Sciatic nerve (tissue), 2 donors: ENCODE data around the gene ZNF512. TPM values are rescaled to one million over a fixed set of nuclear protein-coding genes. Genes with fewer than 3 reads are reported as not detected.
"Not testable (repeated sequence)": the region's sequence is repeated elsewhere in the genome, so short reads cannot be mapped to it uniquely, and the experiment has no call there.

Source experiments
- ATAC-seq: fragments of 200-7000 bp; cut with Tn5 transposase; one replicate; pipeline ENCODE4 v1.9.1; 2020; ENCODE audit warnings: mild to moderate bottlenecking, moderate library complexity
- DNase-seq: peaks from one replicate; pipeline ENCODE4 v3.0.0-alpha.2; 2020; ENCODE audit warnings: low spot score
- intact Hi-C: fragments of 100-400 bp; cut with DNase I; formaldehyde crosslinking; loops from one replicate; pipeline ENCODE4 v1.14.2; 2022
- total RNA-seq: library from RNA; stranded (reverse); fragmentation: NEBNext Ultra II Directional; extraction: Animal tissue kit (Norgen Biotek cat#: 25700); gene quantifications from one replicate; pipeline ENCODE4 v1.2.1, GENCODE V29; 2021
- donor health status: DM: no; HTN: no; CAD: no.
- donor health status: DM: no; HTN: no; CAD: no.

The ZNF512 gene
- total RNA-seq, 1 donor from 2014 or later: 46.1 TPM

DNA sequence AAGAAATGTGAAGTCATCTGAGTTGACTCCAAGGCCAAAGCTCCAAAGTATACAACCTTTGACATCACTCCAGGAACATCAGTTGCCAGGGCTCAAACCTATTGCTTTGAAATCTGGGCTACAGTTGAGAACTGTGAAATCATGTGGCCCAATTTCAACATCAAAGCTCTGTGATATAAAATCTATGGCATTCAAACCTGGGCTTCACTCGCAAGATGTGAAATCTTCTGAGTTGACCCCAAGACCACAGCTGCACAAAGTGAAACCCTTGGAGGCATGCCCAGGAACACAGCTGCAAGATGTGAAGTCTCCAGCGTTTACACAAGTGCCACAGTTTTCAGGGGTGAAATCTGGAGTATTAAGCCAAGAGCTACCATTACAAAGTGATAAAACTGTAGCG lies 9.4 kb upstream of the ZNF512 start:
- intact Hi-C loops: no loop called here
- DNase-seq (no peak), ATAC-seq (no peak)

DNA sequence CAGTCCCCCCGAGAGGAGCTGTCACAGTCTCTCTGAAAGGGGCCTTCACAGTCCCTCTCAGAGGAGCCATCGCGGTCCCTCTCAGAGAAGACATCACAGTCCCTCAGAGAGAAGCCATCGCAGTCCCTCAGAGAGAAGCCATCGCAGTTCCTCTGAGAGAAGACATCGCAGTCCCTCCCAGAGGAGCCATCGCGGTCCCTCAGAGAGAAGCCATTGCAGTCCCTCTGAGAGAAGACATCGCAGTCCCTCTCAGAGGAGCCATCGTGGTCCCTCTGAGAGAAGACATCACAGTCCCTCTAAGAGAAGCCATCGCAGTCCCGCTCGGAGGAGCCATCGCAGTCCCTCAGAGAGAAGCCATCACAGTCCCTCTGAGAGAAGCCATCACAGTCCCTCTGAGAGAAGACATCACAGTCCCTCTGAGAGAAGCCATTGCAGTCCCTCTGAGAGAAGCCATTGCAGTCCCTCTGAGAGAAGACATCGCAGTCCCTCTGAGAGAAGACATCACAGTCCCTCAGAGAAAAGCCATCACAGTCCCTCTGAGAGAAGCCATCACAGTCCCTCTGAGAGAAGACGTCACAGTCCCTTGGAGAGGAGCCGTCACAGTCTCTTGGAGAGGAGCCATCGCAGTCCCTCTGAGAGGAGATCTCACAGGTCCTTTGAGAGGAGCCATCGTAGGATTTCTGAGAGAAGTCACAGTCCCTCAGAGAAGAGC lies 1.3 kb upstream of the ZNF512 start:
- intact Hi-C loops: no loop called here
- DNase-seq: no peak
- no peak for ATAC-seq

DNA sequence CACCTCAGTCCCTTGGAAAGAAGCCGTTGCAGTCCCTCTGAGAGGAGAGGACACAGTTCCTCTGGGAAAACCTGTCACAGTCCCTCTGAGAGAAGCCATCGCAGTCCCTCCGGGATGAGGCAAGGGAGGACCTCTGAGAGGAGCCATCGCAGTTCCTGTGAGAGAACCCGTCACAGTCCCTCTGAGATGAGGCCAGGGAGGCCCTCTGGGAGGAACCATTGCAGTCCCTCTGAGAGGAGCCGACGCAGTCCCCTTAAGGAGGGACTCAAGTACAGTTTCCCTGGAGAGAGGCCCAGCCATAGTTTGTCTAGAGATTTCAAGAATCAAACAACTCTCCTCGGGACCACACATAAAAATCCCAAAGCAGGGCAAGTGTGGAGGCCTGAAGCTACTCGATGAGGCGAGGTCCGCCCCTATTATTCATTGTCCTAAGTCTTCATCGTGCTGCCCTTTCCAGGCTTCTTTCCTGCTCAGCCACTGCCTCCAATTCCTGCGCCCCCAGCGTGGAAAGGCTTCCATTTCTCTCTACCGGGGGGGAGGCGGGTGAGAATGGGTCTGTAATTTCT lies 630 bp upstream of the ZNF512 start:
- intact Hi-C loops: no loop called here
- no peak for DNase-seq
- ATAC-seq: peak; percentile 25

DNA sequence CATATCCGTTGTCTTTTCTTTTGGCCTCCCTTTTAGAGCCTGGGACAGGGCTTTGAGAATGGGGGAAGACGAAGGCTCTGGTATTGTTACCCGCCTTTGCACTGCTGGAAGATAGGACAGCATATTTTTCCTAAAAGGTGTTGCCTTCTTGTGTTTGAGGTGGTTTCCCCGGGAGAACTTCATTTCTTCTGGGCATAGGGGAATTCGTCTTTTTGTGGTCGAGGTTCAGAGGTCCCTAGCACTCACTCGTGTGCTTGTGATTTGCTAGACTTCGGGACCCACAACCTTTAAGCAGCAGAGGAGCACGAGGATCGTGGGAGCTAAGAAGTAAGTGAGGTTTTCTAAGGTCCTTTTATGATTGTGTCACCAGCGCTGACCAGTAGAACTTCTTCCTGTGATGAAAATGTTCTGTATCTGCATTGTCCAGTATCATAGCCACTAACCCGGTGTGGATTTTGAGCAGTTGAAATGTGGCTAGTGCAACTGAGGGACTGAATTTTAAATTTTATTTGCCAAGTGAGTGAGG lies 611 bp downstream of the ZNF512 start:
- ATAC-seq (no peak), DNase-seq (no peak)
- intact Hi-C loops: no loop called here

DNA sequence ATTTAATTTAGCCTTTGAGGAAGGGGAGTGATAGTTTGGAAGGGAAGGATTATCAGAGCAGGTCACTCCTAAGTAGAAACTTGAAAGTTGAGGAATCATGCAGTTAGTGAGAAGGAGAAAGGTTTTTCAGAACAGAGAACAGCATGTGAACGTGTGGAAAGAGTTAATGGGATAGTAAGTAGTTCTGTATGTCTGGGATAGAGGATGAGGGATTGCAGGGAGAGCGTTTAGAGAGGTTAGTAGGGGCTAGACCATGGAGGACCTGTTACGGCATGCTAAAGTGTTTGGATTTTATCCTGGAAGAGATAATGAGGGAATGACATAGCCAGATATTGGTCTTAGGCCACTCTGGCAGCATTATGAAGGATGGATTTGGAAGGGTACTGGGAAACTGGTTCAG lies 1.8 kb downstream of the ZNF512 start:
- ATAC-seq (no peak), DNase-seq (no peak)
- intact Hi-C loops: no loop called here

DNA sequence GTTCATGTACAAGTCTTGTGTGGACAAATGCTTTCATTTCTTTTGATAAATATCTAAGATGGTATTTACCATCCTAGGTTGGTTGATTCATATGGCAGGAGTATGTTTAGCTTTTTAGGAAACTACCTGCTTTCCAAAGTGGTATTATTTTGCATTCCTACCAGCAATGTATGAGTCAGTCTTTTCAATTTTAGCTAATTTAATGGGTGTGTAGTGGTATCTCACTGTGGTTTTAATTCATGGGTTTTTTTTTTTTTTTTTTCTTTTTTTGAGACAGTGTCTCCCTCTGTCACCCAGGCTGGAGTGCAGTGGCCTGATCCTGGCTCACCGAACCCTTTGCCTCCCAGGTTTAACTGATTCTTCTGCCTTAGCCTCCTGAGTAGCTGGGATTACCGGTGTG lies 4.2 kb downstream of the ZNF512 start:
- no peak for DNase-seq
- intact Hi-C loops: no loop called here
- no peak for ATAC-seq

DNA sequence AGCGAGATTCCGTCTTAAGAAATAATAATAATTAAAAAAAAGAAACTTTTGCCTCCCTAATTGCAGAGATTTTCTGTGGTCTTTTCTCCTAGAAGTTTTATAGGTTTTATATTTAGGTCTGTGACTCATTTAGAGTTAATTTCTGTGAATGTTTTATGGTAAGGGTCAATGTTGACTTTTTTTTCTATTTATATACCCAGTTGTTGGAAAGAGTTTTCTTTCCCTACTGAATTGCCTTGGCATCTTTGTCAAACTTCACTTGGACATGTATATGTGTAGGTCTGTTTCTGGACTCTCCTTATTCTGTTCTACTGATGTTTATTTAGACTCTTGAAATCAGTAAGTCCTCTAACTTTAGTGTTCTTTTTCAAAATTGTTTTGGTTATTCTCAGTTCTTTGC lies 5.5 kb downstream of the ZNF512 start:
- no peak for ATAC-seq
- intact Hi-C loops: no loop called here
- DNase-seq: no peak

DNA sequence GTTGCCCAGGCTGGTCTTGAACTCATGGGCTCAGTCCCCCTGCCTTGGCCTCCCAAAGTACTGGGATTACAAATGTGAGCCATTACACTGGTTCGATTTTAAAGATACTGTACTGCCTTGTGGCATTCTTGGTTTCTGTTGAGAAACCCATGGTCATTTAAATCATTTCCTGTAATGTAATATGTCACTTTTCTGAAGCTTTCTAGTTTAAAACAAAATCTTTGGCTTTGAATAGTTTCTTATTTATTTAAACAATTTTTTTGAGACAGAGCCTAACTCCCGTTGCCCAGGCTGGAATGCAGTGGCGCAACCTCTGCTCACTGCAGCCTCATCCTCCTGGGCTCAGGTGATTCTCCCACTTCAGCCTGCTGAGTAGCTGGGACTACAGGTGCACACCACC lies 8.9 kb downstream of the ZNF512 start:
- intact Hi-C loops: no loop called here
- no peak for DNase-seq
- ATAC-seq: no peak

DNA sequence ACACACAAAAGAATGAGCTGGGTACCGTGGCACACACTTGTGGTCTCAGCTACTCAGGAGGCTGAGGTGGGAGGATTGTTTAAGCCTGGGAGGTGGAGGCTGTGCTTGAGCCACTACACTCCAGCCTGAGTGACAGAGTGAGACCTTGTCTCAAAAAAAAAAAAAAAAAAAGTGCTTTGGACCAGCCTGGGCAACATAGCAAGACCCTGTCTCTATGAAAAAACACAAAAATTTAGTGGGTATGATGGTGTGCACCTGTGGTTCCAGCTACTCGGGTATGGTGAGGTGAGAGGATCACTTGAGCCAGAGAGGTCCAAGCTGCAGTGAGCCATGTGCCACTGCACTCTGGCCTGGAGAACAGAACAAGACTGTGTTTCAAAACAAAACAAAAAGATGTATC lies 10.4 kb downstream of the ZNF512 start:
- ATAC-seq (no peak), DNase-seq (no peak)
- intact Hi-C loops: no loop called here

DNA sequence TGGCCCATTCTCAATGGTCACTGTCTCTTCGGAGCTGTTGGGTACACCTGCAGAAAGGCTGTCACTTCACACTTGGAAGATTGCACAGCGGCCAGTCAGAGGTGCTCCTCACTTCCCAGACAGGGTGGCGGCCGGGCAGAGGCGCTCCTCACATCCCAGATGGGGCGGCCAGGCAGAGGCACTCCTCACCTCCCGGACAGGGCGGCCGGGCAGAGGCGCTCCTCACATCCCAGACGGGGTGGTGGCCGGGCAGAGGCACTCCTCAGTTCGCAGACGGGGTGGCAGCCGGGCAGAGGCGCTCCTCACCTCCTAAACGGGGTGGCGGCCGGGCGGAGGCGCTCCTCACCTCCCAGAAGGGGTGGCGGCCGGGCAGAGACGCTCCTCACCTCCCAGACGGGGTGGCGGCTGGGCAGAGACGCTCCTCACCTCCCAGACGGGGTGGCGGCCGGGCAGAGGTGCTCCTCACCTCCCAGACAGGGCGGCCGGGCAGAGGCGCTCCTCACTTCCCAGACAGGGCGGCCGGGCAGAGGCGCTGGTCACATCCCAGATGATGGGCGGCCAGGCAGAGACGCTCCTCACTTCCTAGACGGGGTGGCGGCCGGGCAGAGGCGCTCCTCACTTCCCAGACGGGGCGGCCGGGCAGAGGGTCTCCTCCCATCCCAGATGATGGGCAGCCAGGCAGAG lies 11.3 kb downstream of the ZNF512 start:
- ATAC-seq, DNase-seq, intact Hi-C loops: not testable (repeated sequence)

DNA sequence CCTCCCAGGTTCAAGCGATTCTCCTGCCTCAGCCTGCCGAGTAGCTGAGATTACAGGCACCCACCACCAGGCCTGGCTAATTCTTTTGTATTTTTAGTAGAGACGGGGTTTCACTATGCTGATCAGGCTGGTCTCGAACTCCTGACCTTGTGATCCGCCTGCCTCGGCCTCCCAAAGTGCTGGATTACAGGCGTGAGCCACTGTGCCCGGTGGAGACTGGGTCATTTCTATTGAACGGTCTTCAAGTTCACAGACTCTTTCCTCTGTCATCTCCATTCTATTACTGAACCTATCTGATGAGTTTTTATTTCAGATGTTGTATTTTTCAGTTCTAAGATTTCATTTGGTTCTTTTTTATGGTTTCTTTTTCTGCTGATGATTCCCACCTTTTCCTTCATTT lies 12.6 kb downstream of the ZNF512 start:
- DNase-seq, ATAC-seq, intact Hi-C loops: not testable (repeated sequence)

DNA sequence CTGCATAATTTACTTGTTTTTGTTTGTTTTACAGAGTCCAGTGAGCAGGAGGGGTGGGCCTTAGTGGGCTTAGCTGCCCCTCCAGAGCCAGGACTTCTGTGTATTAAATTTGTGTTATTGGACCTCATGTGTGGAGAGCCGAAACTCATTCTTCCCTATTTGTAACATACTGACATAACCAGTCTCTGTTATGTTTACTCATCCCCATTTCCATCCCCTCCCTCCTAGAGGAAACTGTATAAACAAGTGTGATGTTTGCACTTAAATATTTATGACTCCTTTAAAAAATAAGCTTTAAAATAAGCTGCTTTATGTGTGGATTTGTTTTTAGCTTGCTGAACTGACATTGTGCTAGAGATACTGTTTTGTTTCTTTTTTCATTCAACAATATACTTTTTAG lies 13.8 kb downstream of the ZNF512 start:
- intact Hi-C loops: no loop called here
- no peak for ATAC-seq
- DNase-seq: no peak

DNA sequence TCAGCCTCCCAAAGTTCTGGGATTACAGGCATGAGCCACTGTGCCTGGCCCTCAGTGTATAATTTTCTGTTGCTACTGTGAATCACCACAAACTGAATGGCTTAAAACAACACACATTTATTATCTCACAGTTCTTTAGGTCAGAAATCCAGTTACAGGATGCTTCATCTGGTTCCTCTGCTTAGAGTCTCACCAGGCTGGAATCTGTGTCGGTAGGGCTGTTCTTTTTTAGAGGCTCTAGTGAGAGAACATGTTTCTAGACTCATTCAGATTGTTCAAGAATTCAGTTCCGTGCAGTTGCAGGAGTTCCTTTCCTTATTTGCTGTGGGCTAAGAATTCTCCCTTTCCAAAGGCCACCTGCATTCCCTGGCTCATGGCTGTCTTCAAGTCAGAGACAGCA lies 23.8 kb downstream of the ZNF512 start:
- ATAC-seq: no peak
- no peak for DNase-seq
- intact Hi-C loops: no loop called here

DNA sequence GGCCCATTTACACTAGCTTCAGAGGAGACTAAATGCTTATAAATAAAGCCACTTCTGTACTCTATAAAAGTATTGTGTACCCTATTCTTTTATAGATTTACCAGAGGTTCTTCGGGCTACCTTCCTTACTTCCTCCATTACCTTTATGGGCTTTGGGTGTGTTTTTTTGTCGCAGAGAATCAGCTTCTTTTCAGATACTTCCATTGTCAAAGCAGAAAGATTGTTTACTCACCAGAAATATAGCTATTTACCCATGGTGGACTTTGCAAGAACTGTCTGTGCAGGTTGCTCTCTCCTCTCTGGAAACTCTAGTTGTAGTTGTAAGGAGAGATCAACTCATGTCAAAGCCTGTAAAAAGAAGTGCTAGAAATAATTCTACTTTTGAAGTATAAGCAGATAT lies 31.1 kb downstream of the ZNF512 start:
- DNase-seq (no peak), ATAC-seq (no peak)
- intact Hi-C loops: no loop called here

DNA sequence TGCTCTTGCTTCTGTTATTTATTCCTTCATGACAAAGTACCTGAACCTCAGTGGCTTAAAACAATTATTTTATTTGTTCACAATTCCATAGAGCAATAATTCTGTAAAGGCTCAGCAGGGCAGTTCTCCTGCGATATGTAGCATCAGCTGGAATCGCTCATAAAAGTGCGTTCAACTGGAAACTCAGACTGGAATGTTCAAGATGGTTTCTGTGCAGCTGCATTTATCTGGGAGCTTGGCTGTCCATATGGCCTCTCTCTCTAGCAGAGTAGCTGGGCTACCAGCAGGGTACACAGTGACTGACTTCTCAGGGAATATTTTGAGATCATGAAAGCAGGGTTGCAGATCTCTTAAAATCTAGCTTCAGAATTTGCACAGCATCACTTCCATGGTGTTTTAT lies 32.5 kb downstream of the ZNF512 start:
- intact Hi-C loops: no loop called here
- ATAC-seq (no peak), DNase-seq (no peak)

DNA sequence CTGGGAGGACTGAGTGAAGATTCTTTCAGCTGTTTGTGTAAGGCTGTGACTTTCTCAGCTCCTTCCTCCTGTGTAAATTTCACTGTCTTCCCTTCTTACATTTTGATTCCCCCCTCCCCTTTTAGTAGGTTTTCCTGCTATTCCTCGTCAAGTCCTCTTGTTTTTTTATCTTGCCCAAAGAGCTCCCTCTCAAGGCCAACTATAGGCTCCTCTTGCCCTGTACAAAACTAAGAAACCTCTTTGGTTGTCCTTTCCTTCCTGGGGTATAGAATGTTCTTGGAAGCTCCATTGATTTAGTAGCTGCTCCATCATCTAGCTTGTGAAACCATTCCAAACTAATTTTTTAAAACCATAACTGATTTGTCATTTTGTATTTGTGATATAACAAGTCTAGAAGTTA lies 38.7 kb downstream of the ZNF512 start:
- intact Hi-C loops: no loop called here
- ATAC-seq (no peak), DNase-seq (no peak)

DNA sequence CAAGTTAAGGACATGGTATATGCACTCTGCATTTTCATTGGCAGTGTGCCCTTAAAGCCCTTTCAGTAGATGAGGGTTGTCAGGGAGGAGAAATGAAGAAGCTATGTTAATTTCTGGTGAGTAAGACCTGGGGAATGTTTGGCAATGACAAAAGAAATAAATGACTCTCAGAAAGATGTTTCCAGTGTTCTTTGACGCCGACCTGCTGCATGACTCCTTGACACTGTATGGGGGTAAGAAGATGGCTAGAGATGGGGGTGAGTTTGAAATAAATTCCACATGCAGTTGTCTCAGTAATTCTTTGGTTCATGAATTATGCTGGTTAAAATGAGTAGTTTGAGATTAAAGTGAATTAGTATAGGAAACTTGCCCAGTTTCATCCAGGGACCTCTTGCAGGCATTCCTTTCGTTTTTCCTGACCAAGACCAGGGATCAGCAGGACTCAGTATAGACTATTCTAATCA lies 40.1 kb downstream of the ZNF512 start:
- no peak for DNase-seq
- ATAC-seq: no peak
- intact Hi-C loops: no loop called here

DNA sequence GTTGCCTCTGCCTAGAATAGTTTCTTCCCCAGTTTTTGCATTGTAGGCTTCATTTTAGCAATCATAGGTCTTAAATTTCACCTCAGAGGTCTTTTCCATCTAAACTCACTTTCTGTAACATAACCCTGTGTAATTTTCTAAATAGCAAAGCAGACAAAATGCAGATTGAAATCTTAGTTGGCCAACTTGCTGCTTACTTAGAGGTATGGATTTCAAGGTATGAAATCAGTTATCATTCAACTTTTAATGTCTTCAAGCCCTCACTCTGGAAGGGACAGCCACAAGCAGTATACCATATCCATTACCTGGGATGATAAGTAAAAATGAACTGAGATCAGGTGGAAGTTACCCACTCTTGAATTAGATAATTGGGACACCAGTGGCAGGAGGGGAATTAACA lies 42.1 kb downstream of the ZNF512 start:
- no peak for ATAC-seq
- intact Hi-C loops: no loop called here
- DNase-seq: no peak

DNA sequence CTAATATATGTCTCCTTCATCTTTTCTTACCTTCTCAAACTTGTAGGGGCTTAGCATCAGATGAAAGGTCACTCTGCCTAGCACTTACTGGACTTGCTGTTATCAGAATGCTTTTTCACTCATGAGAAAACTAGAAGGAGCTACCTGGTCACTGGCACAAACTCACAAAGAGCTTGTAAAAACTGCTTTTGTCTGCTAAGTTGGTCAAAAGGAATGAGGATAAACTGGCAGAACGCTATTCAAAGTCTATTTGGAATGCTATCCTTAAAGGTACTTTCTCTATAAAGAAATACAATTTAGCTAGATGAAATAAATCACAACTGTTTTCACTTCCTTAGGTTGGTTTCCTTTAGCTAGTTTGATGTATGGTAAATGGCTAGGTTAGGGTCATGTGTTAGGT lies 43.5 kb downstream of the ZNF512 start:
- DNase-seq, intact Hi-C loops: not testable (repeated sequence)

DNA sequence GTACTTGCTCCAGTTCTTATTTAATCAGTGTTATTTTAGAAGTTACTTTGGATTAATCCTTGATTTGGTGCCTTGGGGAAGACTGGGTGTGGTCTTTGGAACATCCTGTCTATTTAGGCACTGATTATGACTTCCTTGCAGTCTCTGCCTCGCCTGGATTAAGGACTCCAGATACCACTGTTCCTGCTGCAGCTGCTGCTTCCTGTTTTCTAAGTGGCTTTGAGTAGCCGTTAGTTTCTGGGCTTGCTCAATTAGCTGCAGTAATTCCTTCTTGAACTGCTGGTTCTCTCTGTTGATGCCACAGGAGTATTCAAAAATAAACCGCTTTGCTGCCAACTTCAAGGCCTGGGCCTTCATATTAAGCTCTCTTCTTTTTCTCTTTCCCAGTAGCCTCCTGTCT lies 44.1 kb downstream of the ZNF512 start:
- intact Hi-C loops, ATAC-seq, DNase-seq: not testable (repeated sequence)

More for the DNA sequence above, 43.5 kb downstream of the ZNF512 start:
- ATAC-seq: not testable (repeated sequence)
